HG03469 (cell line): ENCODE data around the gene ACOT13.
"Not testable (repeated sequence)": the region's sequence is repeated elsewhere in the genome, so short reads cannot be mapped to it uniquely, and the experiment has no call there.

ENCODE experiments used
- ATAC-seq: cut with Tn5 transposase; IDR thresholded peaks from one replicate; pipeline ENCODE4 v1.9.1; 2021; ENCODE audit warnings: mild to moderate bottlenecking, moderate library complexity, moderate number of reproducible peaks; ENCODE audit not compliant: unreplicated experiment

ACOT13 gene

DNA sequence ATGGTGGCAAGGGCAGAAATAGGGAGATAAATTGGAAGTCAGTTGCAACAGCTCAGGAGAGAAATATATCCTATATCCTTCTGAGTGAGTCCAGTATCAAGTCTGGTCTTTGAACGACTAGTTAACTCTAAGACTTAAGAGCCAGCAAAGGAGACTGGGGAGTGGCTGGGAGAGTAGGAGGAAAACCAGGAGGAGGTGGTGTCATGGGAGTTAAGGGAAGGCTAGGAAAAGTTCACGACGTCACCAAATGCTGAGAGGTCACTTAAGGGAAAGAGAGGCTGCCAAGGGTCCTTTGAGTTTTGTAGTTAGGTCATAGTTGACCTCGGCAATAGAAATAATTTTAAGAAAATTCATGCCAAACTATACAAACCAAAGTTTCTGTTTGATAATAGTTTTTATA, 25.1 kb downstream of the ACOT13 start:
- no peak for ATAC-seq

DNA sequence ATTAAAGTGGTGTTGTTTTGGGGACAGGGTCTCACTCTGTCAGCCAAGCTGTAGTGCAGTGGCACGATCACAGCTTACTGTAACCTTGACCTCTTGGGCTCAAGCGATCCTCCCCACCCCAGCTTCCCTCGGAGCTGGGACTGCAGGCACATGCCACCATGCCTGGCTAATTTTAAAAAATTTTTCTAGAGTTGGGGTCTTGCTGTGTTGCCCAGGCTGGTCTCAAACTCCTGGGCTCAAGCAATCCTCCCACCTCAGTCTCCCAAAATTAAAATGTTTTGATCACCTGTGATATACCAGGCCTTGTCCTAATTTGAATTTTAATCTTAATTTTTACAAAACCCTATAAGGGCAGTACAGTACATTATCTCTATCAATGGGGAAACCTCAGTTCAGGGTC, 25.5 kb downstream of the ACOT13 start:
- ATAC-seq, result no peak

GRCh38 chr6:24692848-24693592, 26.1 kb downstream of the ACOT13 start:
- ATAC-seq, result no peak

GRCh38 chr6:24694198-24694597, 27.3 kb downstream of the ACOT13 start:
- ATAC-seq, result no peak

GRCh38 chr6:24695635-24696034, 28.8 kb downstream of the ACOT13 start:
- ATAC-seq, result not testable (repeated sequence)

- no peak for ATAC-seq
Observed at GRCh38 chr6:24696097-24696496, 29.2 kb downstream of the ACOT13 start.

GRCh38 chr6:24699521-24700359, 32.9 kb downstream of the ACOT13 start:
- ATAC-seq, result no peak

DNA sequence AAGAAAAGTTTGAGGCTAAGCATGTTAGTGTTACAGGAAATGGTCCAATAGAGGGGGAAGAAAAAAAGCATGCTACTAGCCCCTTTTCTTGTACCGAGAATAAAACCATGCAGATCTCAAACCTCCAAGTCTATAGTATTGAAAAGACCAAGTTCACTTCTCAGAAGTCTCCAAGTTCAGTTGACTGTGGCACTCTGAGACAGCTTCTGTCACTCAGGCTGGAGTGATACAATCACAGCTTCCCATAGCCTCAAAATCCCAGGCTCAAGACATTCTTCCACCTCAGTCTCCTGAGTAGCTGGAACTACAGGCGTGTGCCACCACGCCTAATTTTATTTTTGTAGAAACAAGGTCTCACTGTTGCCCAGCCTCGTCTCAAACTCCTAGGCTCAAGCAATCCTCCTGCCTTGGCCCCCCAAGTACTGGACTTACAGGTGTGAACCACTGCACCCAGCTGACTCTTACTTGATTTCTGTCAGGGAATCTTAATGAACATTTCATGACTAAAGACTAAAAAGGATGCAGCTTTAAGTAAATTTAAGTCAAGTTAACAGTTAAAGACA, 35.9 kb downstream of the ACOT13 start:
- ATAC-seq, result no peak

- ATAC-seq, result no peak
Observed at GRCh38 chr6:24704468-24704867, 37.6 kb downstream of the ACOT13 start.

- no peak for ATAC-seq
Observed at GRCh38 chr6:24708612-24709011, 41.7 kb downstream of the ACOT13 start.

- no peak for ATAC-seq
Observed at GRCh38 chr6:24709014-24709711, 42.3 kb downstream of the ACOT13 start.

GRCh38 chr6:24710519-24711303, 43.8 kb downstream of the ACOT13 start:
- no peak for ATAC-seq

DNA sequence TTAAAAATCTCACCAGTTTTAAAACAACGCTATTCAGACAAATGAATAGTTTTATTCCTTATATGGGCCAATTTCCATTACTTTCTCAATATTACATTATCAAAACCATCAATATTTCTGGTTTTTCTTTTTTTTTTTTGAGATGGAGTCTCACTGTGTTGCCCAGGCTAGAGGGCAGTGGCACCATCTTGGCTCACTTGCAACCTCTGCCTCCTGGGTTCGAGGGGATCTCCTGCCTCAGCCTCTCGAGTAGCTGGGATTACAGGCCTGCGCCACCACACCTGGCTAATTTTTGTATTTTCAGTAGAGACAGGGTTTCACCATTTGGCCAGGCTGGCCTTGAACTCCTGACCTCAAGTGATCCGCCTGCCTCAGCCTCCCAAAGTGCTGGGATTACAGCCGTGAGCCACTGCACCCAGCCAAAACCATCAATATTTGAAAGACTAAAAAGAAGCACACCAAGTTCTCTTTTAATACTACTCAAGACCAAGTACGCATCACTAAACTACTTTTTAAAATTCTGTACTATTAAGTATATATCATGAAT, 49.8 kb downstream of the ACOT13 start:
- ATAC-seq, result not testable (repeated sequence)

- ATAC-seq, result no peak
Observed at GRCh38 chr6:24718449-24719124, 51.7 kb downstream of the ACOT13 start.

DNA sequence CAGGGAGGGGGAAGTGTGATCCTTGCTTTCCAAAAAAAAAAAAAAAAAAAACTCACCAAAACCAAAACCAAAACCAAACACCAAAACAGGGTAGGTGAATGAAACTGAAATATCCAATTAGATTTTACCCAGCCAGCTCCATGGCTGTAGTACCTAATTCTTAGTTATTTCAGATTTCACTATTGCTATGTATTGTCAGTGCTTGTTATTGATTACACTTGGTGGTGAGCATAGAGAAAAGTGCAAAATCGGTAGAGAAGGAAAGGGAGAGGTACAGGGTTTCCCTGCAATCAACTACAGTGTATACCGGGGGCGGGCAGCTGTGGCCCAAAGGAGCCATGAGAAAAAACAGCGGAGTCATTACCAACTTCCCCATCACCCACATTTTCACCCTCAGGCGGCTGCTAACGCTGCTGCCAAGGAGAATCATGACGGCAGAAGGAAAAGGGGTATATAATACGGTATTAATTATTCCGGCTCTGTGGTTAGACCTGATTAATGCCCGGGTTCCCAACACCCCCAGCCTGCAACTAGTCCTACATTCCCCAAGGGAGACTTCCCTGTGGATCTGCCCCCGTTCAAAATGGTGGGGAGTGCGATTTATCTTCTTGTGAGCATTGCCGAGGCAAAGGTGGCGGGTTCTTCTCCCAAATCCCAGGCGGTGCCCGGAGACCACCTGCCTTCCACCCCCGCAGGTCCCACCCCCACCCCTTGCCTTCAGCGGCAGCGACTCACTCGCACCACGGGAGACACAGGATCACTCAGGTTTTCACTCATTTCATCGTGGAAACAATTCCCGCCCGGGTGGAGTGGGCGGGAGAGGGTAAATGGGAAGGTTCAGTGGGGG, 52.5 kb downstream of the ACOT13 start, which contains the start of gene C6orf62:
Gene C6orf62, minus strand, starts transcription at position 30 of the 847 bp plus-strand sequence. CDS start 486 bp downstream, outside the sequence.
- peak; percentile 22 for ATAC-seq

GRCh38 chr6:24720131-24720603, 53.3 kb downstream of the ACOT13 start:
- no peak for ATAC-seq

- ATAC-seq, result peak; percentile 75
Observed at GRCh38 chr6:24720604-24721460, 54.0 kb downstream of the ACOT13 start.
